OCI-LY7 (cell line): ENCODE results near the gene COBLL1. TPM values are rescaled to one million over a fixed set of nuclear protein-coding genes. Genes with fewer than 3 reads are reported as not detected.
A peak's percentile ranks its signal among the peaks of the same experiment; 100 is the strongest.

Source experiments
- BruUV-seq: library from RNA; stranded (reverse); fragments of 400-500 nt; replicated peaks from 2 replicates; lab custom pipeline; 2021; lab: Mats Ljungman, UMichigan
- CTCF ChIA-PET: fragments of 300-600 bp; sonication (Branson Sonifier 250); formaldehyde crosslinking; loops from one replicate; lab custom pipeline; 2022; ENCODE audit warnings: antibody characterized with exemption; ENCODE audit not compliant: unreplicated experiment; lab: Charles Lee
- POLR2A ChIA-PET: fragments of 300-600 bp; sonication (Branson Sonifier 250); formaldehyde crosslinking; loops from one replicate; lab custom pipeline; 2022; ENCODE audit warnings: antibody characterized with exemption; lab: Charles Lee
- DNase-seq: peaks from one replicate; pipeline ENCODE4 v3.0.0-alpha.2; 2015; ENCODE audit warnings: low spot score
- H2AFZ ChIP-seq: fragments of 200-600 bp; sonication (generic), shearing (Covaris generic); 2 replicates; pipeline ENCODE4 v1.6.1; 2014; ENCODE audit warnings: mild to moderate bottlenecking, antibody characterized with exemption, low read length, moderate library complexity
- H3K27ac ChIP-seq: fragments of 200-600 bp; sonication (generic); 2 replicates; pipeline ENCODE4 v1.5.1; 2014; ENCODE audit warnings: mixed run types, low read depth, mild to moderate bottlenecking, moderate library complexity, low read length, inconsistent platforms; ENCODE audit not compliant: poor library complexity, severe bottlenecking
- H3K36me3 ChIP-seq: fragments of 200-600 bp; sonication (generic); 2 replicates; pipeline ENCODE4 v1.6.1; 2014; ENCODE audit warnings: mild to moderate bottlenecking, antibody characterized with exemption, low read length, moderate library complexity, mixed read lengths; ENCODE audit not compliant: insufficient read depth
- H3K4me1 ChIP-seq: fragments of 200-600 bp; sonication (generic); 2 replicates; pipeline ENCODE4 v1.5.1; 2014; ENCODE audit warnings: mild to moderate bottlenecking, low read length; ENCODE audit not compliant: insufficient read depth, poor library complexity, severe bottlenecking
- H3K4me2 ChIP-seq: fragments of 200-600 bp; sonication (generic); 2 replicates; pipeline ENCODE4 v1.6.1; 2014; ENCODE audit warnings: mild to moderate bottlenecking, low read length
- H3K4me3 ChIP-seq: fragments of 200-600 bp; sonication (generic); 2 replicates; pipeline ENCODE4 v1.5.1; 2014; ENCODE audit warnings: mild to moderate bottlenecking, low read depth, low read length; ENCODE audit not compliant: poor library complexity, severe bottlenecking
- H3K79me2 ChIP-seq: fragments of 200-600 bp; sonication (generic); 2 replicates; pipeline ENCODE4 v1.6.1; 2016; ENCODE audit warnings: low read depth, mild to moderate bottlenecking, low read length, moderate library complexity, mixed read lengths; ENCODE audit not compliant: insufficient read depth
- H3K9me2 ChIP-seq: fragments of 200-600 bp; sonication (generic); 2 replicates; pipeline ENCODE4 v1.6.1; 2016; ENCODE audit warnings: mild to moderate bottlenecking, low read length, mixed read lengths; ENCODE audit not compliant: insufficient read depth
- H3K9me3 ChIP-seq: fragments of 200-600 bp; sonication (generic); 2 replicates; pipeline ENCODE4 v1.6.1; 2014; ENCODE audit warnings: mild to moderate bottlenecking, mixed run types, low read length, mixed read lengths
- H4K20me1 ChIP-seq: fragments of 200-600 bp; sonication (generic); 2 replicates; pipeline ENCODE4 v1.6.1; 2014; ENCODE audit warnings: mild to moderate bottlenecking, antibody characterized with exemption, low read length, moderate library complexity, mixed read lengths; ENCODE audit not compliant: insufficient read depth
- EZH2phosphoT487 ChIP-seq: fragments of 200-600 bp; sonication (generic); IDR thresholded peaks from 2 replicates; pipeline ENCODE4 v1.6.1; 2018; ENCODE audit warnings: low read depth, borderline replicate concordance, mild to moderate bottlenecking, mixed run types, antibody characterized with exemption, low read length, moderate library complexity, mixed read lengths
- intact Hi-C: fragments of 100-400 bp; cut with micrococcal nuclease; formaldehyde crosslinking; loops from one replicate; pipeline ENCODE4 v1.10.0; 2022; ENCODE audit not compliant: unreplicated experiment
- total RNA-seq, 2 experiments: library from RNA; depleted of rRNA in 1 of 2; stranded (reverse); fragments of >200 nt in 1 of 2; shearing (Covaris generic) in 1 of 2; gene quantifications; 2 replicates each; pipeline ENCODE4 v1.2.3, GENCODE V29; 2014 to 2022
- TF ChIP-seq, protein P1 (sequence below): fragments of 200-600 bp; sonication (generic); conservative IDR thresholded peaks from 2 replicates; pipeline ENCODE4 v1.5.1; 2014; ENCODE audit warnings: mild to moderate bottlenecking, antibody characterized with exemption, low read length, moderate library complexity, mixed read lengths

The COBLL1 gene
- total RNA-seq, 2 experiments from 2014 or later = 0.79 to 40.7 TPM

DNA sequence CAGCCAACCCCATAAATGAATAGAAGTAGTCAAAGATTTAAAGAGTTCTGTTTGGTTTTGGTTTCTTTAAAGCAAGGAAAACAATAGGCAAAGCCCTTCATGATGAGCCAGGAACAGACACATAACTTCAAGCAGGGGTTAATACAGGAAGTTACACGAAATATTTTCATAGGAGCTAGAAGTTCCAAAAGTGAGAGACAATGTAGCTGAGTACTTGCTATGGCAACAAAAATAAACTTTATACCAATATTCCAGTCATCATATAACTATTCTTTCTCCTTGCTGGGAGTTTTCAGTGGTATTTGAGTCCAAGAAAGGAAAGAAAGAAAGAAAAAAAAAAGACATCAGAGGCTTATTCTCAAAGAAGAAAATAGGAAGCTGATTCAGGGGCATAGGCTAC is 56.2 kb downstream of the COBLL1 start:
- Histone ChIP-seq H3K27ac (no peak overlapping the region), H3K4me1 (peaks cover 4% of the 10 kb centered on the region), H3K4me3 (no peak overlapping the region), H3K36me3 (no peaks in the 10 kb centered on the region), H3K9me2 (no peaks in the 10 kb centered on the region), H3K79me2 (no peaks in the 10 kb centered on the region), H3K9me3 (no peaks in the 10 kb centered on the region), H2AFZ (peak overlapping the region; percentile 65), H3K4me2 (no peak overlapping the region), H4K20me1 (no peaks in the 10 kb centered on the region)
- TF ChIP-seq, protein P1, sequence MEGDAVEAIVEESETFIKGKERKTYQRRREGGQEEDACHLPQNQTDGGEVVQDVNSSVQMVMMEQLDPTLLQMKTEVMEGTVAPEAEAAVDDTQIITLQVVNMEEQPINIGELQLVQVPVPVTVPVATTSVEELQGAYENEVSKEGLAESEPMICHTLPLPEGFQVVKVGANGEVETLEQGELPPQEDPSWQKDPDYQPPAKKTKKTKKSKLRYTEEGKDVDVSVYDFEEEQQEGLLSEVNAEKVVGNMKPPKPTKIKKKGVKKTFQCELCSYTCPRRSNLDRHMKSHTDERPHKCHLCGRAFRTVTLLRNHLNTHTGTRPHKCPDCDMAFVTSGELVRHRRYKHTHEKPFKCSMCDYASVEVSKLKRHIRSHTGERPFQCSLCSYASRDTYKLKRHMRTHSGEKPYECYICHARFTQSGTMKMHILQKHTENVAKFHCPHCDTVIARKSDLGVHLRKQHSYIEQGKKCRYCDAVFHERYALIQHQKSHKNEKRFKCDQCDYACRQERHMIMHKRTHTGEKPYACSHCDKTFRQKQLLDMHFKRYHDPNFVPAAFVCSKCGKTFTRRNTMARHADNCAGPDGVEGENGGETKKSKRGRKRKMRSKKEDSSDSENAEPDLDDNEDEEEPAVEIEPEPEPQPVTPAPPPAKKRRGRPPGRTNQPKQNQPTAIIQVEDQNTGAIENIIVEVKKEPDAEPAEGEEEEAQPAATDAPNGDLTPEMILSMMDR = no peak
- TF ChIP-seq EZH2phosphoT487 = no peak
- intact Hi-C loops = no loop called here
- no TSS peak for BruUV-seq
- ChIA-PET POLR2A (interaction anchor here (0.6 to 3.1 kb wide), 11 partner anchors 10 to 121 kb away, joined by 3 to 12 read pairs (median 4); no protein-coding TSS in a partner anchor), CTCF (interaction anchor here (1.5 kb wide), 1 partner anchor 23 kb away, joined by 5 read pairs; no protein-coding TSS in a partner anchor)
- DNase-seq = no peak

DNA sequence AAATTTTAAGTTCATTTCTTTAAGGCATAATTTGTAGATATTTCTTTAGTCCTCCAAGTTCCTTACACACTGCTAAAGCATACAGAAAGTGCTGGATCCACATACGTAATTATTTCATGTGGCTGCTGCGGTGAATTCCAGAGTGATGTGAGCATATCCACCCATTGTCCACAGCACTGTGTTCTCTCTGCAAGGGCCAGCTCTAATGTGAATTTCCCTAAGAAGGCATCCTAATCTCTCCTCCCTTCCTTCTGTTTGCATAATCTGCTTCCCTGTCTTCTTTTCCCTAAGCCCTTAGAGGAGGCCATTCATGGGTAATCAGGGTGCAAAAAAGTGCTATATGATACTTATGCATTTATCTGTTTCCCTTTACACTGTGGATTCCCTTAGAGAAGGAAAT is 57.2 kb downstream of the COBLL1 start:
- no peak overlapping the region for H3K4me2 ChIP-seq
- no peaks in the 10 kb centered on the region for H3K9me3 ChIP-seq
- H3K4me3 ChIP-seq = no peak overlapping the region
- intact Hi-C loops = no loop called here
- H4K20me1 ChIP-seq = no peaks in the 10 kb centered on the region
- H3K4me1 ChIP-seq = peaks cover 4% of the 10 kb centered on the region
- H3K36me3 ChIP-seq = no peaks in the 10 kb centered on the region
- no peak overlapping the region for H2AFZ ChIP-seq
- ChIA-PET CTCF (no interaction called here), POLR2A (interaction anchor here (0.9 kb wide), 1 partner anchor 145 kb away, joined by 3 read pairs; no protein-coding TSS in a partner anchor)
- BruUV-seq = no TSS peak
- H3K9me2 ChIP-seq = no peaks in the 10 kb centered on the region
- no peak for DNase-seq
- TF ChIP-seq, protein P1 = no peak
- no peak for TF ChIP-seq EZH2phosphoT487
- no peaks in the 10 kb centered on the region for H3K79me2 ChIP-seq
- H3K27ac ChIP-seq = no peak overlapping the region

DNA sequence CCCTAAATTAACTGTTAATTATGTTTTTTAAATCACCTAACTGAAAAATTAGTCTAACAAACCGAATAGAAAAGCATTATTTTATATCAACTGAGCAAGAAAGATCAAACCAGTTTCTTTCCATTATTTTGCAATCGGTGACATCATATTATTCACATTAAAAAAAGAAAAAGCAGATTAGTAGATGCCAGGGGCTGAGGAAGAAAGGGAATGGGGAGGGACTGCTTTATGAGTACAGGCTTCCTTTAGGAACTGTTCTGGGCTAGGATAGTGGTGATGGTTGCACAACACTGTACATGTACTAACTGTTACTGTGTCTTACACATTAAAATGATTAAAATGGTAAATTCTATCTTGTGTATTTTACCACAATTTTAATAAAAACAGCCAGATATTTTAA is 59.3 kb downstream of the COBLL1 start:
- CTCF ChIA-PET = no interaction called here
- H3K9me2 ChIP-seq = no peaks in the 10 kb centered on the region
- no peak for TF ChIP-seq EZH2phosphoT487
- TF ChIP-seq, protein P1 = no peak

More for the DNA sequence above, 59.3 kb downstream of the COBLL1 start:
- H3K4me1 ChIP-seq = peaks cover 4% of the 10 kb centered on the region
- no peaks in the 10 kb centered on the region for H3K36me3 ChIP-seq
- POLR2A ChIA-PET = interaction anchor here (0.9 kb wide), 1 partner anchor 27 kb away, joined by 4 read pairs; no protein-coding TSS in a partner anchor
- no peak overlapping the region for H2AFZ ChIP-seq
- H3K4me2 ChIP-seq = no peak overlapping the region
- no peaks in the 10 kb centered on the region for H3K79me2 ChIP-seq
- no peak overlapping the region for H3K4me3 ChIP-seq
- DNase-seq = no peak
- no peaks in the 10 kb centered on the region for H3K9me3 ChIP-seq
- no peak overlapping the region for H3K27ac ChIP-seq
- H4K20me1 ChIP-seq = no peaks in the 10 kb centered on the region
- no TSS peak for BruUV-seq
- intact Hi-C loops = no loop called here
